GM13977 (cell line): ENCODE measurements around the gene SMKR1.

Source experiments
- DNase-seq: peaks from one replicate; pipeline ENCODE4 v3.0.0; 2012; ENCODE audit warnings: low spot score
- in situ Hi-C: fragments of 300-500 bp; cut with MboI; formaldehyde crosslinking; loops from one replicate; pipeline ENCODE4 v1.12.0; 2022; ENCODE audit warnings: low sequenced_read_pairs, low pct_unique_long_range_greater_than_20kb, mixed read lengths, inconsistent platforms; ENCODE audit not compliant: unreplicated experiment
- TF ChIP-seq, protein P1 (sequence below): IDR thresholded peaks from 2 replicates; pipeline ENCODE4 v1.5.1; 2012; ENCODE audit warnings: mild to moderate bottlenecking, control low read depth; ENCODE audit not compliant: insufficient read depth; ENCODE audit errors: extremely low read depth, missing control alignments

SMKR1 gene

DNA sequence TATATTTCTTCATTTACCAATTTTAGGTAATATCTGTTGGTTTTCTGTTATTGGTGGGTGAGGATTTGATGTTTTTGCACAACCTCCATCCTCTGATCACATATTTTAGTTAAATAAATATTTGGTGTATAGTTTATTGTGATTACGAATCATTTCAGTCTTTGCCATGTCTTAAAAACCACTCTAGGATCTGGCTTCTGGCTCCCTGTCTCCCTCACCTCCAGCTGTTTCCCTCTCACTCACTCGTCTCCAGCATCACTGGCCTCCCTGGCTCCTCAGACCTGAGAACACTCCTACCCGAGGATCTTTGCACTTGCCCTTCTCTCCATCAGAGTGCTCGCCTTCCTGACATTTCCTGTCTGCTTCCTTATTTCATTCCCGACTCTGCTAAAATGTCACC is 58.5 kb downstream of the SMKR1 start:
- no peak for DNase-seq
- in situ Hi-C loops = no loop called here
- TF ChIP-seq, protein P1, sequence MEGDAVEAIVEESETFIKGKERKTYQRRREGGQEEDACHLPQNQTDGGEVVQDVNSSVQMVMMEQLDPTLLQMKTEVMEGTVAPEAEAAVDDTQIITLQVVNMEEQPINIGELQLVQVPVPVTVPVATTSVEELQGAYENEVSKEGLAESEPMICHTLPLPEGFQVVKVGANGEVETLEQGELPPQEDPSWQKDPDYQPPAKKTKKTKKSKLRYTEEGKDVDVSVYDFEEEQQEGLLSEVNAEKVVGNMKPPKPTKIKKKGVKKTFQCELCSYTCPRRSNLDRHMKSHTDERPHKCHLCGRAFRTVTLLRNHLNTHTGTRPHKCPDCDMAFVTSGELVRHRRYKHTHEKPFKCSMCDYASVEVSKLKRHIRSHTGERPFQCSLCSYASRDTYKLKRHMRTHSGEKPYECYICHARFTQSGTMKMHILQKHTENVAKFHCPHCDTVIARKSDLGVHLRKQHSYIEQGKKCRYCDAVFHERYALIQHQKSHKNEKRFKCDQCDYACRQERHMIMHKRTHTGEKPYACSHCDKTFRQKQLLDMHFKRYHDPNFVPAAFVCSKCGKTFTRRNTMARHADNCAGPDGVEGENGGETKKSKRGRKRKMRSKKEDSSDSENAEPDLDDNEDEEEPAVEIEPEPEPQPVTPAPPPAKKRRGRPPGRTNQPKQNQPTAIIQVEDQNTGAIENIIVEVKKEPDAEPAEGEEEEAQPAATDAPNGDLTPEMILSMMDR = no peak

DNA sequence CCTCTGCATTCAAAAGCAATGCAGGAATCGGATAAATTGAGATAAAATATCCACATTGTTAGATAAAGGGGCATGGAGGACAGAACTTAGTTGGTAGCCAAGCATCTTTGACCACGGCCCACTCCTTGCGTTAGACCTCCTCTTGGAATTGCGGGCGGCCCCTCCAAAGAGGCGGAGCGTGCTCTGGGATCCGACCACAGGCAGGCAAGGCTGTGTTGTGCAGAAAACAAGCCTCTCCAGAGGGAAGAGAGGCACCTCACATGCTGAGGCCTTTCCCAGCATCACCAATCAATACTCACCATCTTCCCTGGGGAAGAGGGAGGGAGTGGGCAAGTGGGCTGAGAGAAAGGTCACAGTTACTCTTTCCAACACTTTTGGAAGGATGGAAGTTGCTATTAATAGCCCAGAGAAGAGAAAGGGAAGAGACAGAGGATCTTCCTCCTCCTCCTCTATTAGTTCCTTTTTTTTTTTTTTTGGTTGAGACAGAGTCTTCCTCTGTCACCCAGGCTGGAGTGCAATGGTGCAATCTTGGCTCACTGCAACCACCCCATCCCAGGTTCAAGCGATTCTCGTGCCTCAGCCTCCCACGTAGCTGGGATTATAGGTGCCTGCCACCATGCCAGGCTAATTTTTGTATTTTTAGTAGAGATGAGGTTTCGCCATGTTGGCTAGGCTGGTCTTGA is 59.5 kb downstream of the SMKR1 start:
- DNase-seq = no peak
- in situ Hi-C loops = no loop called here
- TF ChIP-seq, protein P1 = no peak
